ENCODE data around the gene GRIN1. TPM values are rescaled to one million over a fixed set of nuclear protein-coding genes. Genes with fewer than 3 reads are reported as not detected.

GRIN1 gene
- total and polyA plus RNA-seq, 2 donors (not counting 1 experiment from before 2014, with no cell fraction given), result 0.04 TPM; not detected in 1

GRCh38 chr9:137160716-137161557, 22.0 kb downstream of the GRIN1 start:
- no peak overlapping the region for H2AFZ ChIP-seq (ENCODE audit: insufficient read depth, low read depth, low read length, poor library complexity, severe bottlenecking)
- no peak for DNase-seq
- intact Hi-C loops (cut with micrococcal nuclease), result no loop called here
- H3K4me2 ChIP-seq (replicated peaks; ENCODE audit: low read depth, low read length, poor library complexity, severe bottlenecking), result no peak overlapping the region
- H3K4me3 ChIP-seq (ENCODE audit: control extremely low read depth in 1 of 5, extremely low read depth in 1 of 5, insufficient read depth in 1 of 5, low read depth in 2 of 5, low read length in 4 of 5), result no peak overlapping the region
- CTCF ChIA-PET, result no interaction called here
- H4K20me1 ChIP-seq (ENCODE audit: control insufficient read depth, insufficient read depth, low read length, poor library complexity, severe bottlenecking), result no peaks in the 10 kb centered on the region
- Mint-ChIP-seq H3K27me3 (peaks cover 46% of the 10 kb centered on the region), H3K4me3 (no peak overlapping the region), H3K4me1 (peaks cover 27% of the 10 kb centered on the region), H3K27ac (no peak overlapping the region), H3K9me3 (ENCODE audit: insufficient read depth) (no peaks in the 10 kb centered on the region)
- peaks cover 0 to 87% (median 31%) of the 10 kb centered on the region in 4 experiments for H3K27me3 ChIP-seq (replicated peaks in 1 of 4; ENCODE audit: control extremely low read depth in 1 of 4, control insufficient read depth in 3 of 4, insufficient read depth in 4 of 4, low read length in 3 of 4)
- 50% methylated on average over 54 of the region's 56 CpGs for WGBS (ENCODE audit: insufficient coverage)
- H3K79me2 ChIP-seq (ENCODE audit: control insufficient read depth, insufficient read depth, low read length), result no peaks in the 10 kb centered on the region
- H3K9me3 ChIP-seq (ENCODE audit: control extremely low read depth in 1 of 3, control insufficient read depth in 2 of 3, insufficient read depth in 1 of 3, low read length in 2 of 3), result peaks cover 0 to 37% (median 0%) of the 10 kb centered on the region in 3 donors
- no peak overlapping the region for H3K9ac ChIP-seq (ENCODE audit: low read length)
- POLR2A ChIA-PET, result interaction anchor here (0.6 kb wide), 1 partner anchor 33 kb away, joined by 9 read pairs; no protein-coding TSS in a partner anchor
- no peaks in the 10 kb centered on the region for H3K36me3 ChIP-seq (replicated peaks in 1 of 2; ENCODE audit: control extremely low read depth in 1 of 2, control insufficient read depth in 1 of 2, extremely low read depth in 1 of 2, insufficient read depth in 2 of 2, low read length in 1 of 2)
- no peak for TF ChIP-seq EZH2 (IDR thresholded peaks at IDR 0.05; ENCODE audit: borderline replicate concordance, insufficient read depth, low read depth, low read length, poor library complexity, severe bottlenecking)
- TF ChIP-seq CTCF (IDR thresholded peaks at IDR 0.05), result no peak
- H3K27ac ChIP-seq (ENCODE audit: low read length in 2 of 2), result no peak overlapping the region
- no peak for ATAC-seq (ENCODE audit: low read depth)
- peaks cover 22 to 34% of the 10 kb centered on the region in 2 donors for H3K4me1 ChIP-seq (ENCODE audit: control insufficient read depth in 2 of 2, insufficient read depth in 2 of 2, low read length in 2 of 2)
